BLaER1 (cell line): ENCODE measurements around the gene TTLL9.
"Not testable (repeated sequence)": the region's sequence is repeated elsewhere in the genome, so short reads cannot be mapped to it uniquely, and the experiment has no call there.

Source experiments
- H3K27ac ChIP-seq: shearing (Covaris generic); formaldehyde crosslinking; 2 replicates; pipeline ENCODE4 v1.8.1; 2022
- H3K27me3 ChIP-seq: shearing (Covaris generic); formaldehyde crosslinking; 2 replicates; pipeline ENCODE4 v1.8.1; 2022
- H3K36me3 ChIP-seq: shearing (Covaris generic); formaldehyde crosslinking; 2 replicates; pipeline ENCODE4 v1.8.1; 2022
- H3K4me1 ChIP-seq: shearing (Covaris generic); formaldehyde crosslinking; 2 replicates; pipeline ENCODE4 v1.8.1; 2022
- H3K4me2 ChIP-seq: shearing (Covaris generic); formaldehyde crosslinking; 2 replicates; pipeline ENCODE4 v1.8.1; 2022
- H3K4me3 ChIP-seq: shearing (Covaris generic); formaldehyde crosslinking; 2 replicates; pipeline ENCODE4 v1.8.1; 2022
- H3K9ac ChIP-seq: shearing (Covaris generic); formaldehyde crosslinking; 2 replicates; pipeline ENCODE4 v1.8.1; 2022
- H3K9me3 ChIP-seq: shearing (Covaris generic); formaldehyde crosslinking; 2 replicates; pipeline ENCODE4 v1.8.1; 2022
- H4K20me1 ChIP-seq: shearing (Covaris generic); formaldehyde crosslinking; 2 replicates; pipeline ENCODE4 v1.8.1; 2022
- Cebpa-rat ChIP-seq: shearing (Covaris generic); IDR thresholded peaks from 2 replicates; pipeline ENCODE4 v1.8.1; 2022

Gene TTLL9

GRCh38 chr20:31869942-31870725 lies at the start of gene TTLL9, which contains the start of gene DUSP15:
TTLL9 (plus strand) TSS chr20:31870634; CDS start chr20:31871127, 493 bp downstream.
DUSP15 (minus strand) TSS chr20:31870527; CDS start chr20:31870337, 190 bp downstream.
- TF ChIP-seq Cebpa-rat: no peak
- H3K4me2 ChIP-seq: peak within 1 kb of the TSS; percentile 93
- peak within 1 kb of the TSS; percentile 80 for H3K9ac ChIP-seq
- peak within 1 kb of the TSS; percentile 79 for H3K27ac ChIP-seq
- no peaks in the 10 kb centered on the region for H4K20me1 ChIP-seq
- no peaks in the 10 kb centered on the region for H3K9me3 ChIP-seq
- peaks cover 42% of the 10 kb centered on the region for H3K27me3 ChIP-seq
- peaks cover 39% of the 10 kb centered on the region for H3K4me1 ChIP-seq
- H3K36me3 ChIP-seq: no peaks in the 10 kb centered on the region
- peak within 1 kb of the TSS; percentile 79 for H3K4me3 ChIP-seq

GRCh38 chr20:31821427-31821826 lies 49.0 kb upstream of the TTLL9 start:
- no peak for TF ChIP-seq Cebpa-rat
- no peak overlapping the region for H3K27ac ChIP-seq
- no peak overlapping the region for H3K4me2 ChIP-seq
- H3K9ac ChIP-seq: no peak overlapping the region
- H3K36me3 ChIP-seq: no peaks in the 10 kb centered on the region
- no peaks in the 10 kb centered on the region for H3K9me3 ChIP-seq
- H3K4me3 ChIP-seq: no peak overlapping the region
- H4K20me1 ChIP-seq: no peaks in the 10 kb centered on the region
- no peaks in the 10 kb centered on the region for H3K27me3 ChIP-seq
- H3K4me1 ChIP-seq: peaks cover 29% of the 10 kb centered on the region

- no peaks in the 10 kb centered on the region for H3K9me3 ChIP-seq
- peak overlapping the region; percentile 40; the same call in 1 of the 2 replicates for H3K4me3 ChIP-seq
- H4K20me1 ChIP-seq: no peaks in the 10 kb centered on the region
- H3K36me3 ChIP-seq: no peaks in the 10 kb centered on the region
- no peak overlapping the region for H3K27ac ChIP-seq
- H3K27me3 ChIP-seq: no peaks in the 10 kb centered on the region
- H3K4me2 ChIP-seq: peak overlapping the region; percentile 77
- no peak overlapping the region; the same call in 1 of the 2 replicates for H3K9ac ChIP-seq
- peaks cover 29% of the 10 kb centered on the region for H3K4me1 ChIP-seq
- TF ChIP-seq Cebpa-rat: no peak
Observed at GRCh38 chr20:31822421-31823330, 47.8 kb upstream of the TTLL9 start.

DNA sequence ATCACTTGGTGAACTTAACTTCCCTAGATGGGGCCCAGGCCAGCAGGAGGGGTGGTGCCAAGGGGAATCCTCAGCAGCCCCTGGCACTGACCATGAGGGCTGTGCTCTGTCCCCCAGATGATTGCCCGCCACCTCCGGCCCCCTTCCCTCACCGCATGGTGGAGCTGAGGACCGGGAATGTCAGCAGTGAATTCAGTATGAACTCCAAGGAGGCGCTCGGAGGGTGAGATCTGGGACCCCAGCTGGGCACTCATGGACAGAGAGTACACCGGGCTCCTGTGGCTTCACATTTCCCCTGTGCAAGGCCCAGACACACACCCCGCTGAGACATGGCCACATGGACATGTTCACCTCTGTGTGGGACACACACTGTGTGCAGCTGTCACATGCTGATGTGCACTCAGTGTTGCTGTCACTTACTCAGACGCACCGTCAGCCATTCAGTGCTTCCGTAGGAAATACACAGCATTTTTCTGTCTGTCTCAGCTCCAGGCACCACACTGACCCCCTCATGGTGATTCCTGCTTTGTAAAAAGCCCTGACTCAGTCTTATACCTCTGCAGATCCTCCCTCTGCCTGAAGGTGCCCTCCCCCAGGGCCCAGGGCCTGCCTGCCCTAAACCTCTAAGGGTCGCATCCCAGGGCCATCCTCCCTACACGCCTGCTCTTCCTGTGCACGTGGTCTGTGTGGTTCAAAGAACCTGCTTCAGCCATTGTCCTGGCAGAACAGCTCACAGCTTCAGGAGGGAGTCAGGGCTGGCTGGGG lies 46.9 kb upstream of the TTLL9 start:
- no peak for TF ChIP-seq Cebpa-rat
- H3K9me3 ChIP-seq: no peaks in the 10 kb centered on the region
- no peaks in the 10 kb centered on the region for H3K27me3 ChIP-seq
- no peak overlapping the region for H3K4me3 ChIP-seq
- H4K20me1 ChIP-seq: no peaks in the 10 kb centered on the region
- peak overlapping the region; percentile 58; the same call in 1 of the 2 replicates for H3K9ac ChIP-seq
- H3K27ac ChIP-seq: peak overlapping the region; percentile 44; the same call in 1 of the 2 replicates
- H3K36me3 ChIP-seq: no peaks in the 10 kb centered on the region
- peak overlapping the region; percentile 77 for H3K4me2 ChIP-seq
- peaks cover 29% of the 10 kb centered on the region for H3K4me1 ChIP-seq

- H3K4me3 ChIP-seq: no peak overlapping the region
- H3K27me3 ChIP-seq: no peaks in the 10 kb centered on the region
- no peaks in the 10 kb centered on the region for H3K36me3 ChIP-seq
- H3K9ac ChIP-seq: peak overlapping the region; percentile 58; the same call in 1 of the 2 replicates
- H4K20me1 ChIP-seq: no peaks in the 10 kb centered on the region
- peak overlapping the region; percentile 44; the same call in 1 of the 2 replicates for H3K27ac ChIP-seq
- TF ChIP-seq Cebpa-rat: no peak
- peaks cover 30% of the 10 kb centered on the region for H3K4me1 ChIP-seq
- H3K4me2 ChIP-seq: peak overlapping the region; percentile 77
- no peaks in the 10 kb centered on the region for H3K9me3 ChIP-seq
Observed at GRCh38 chr20:31824125-31824485, 46.3 kb upstream of the TTLL9 start.

- Histone ChIP-seq H3K36me3 (no peaks in the 10 kb centered on the region), H3K4me2 (peak overlapping the region; percentile 77), H3K9me3 (no peaks in the 10 kb centered on the region), H3K27ac (peak overlapping the region; percentile 44; the same call in 1 of the 2 replicates), H3K9ac (peak overlapping the region; percentile 19; the same call in 1 of the 2 replicates), H4K20me1 (no peaks in the 10 kb centered on the region), H3K27me3 (no peaks in the 10 kb centered on the region), H3K4me1 (peaks cover 36% of the 10 kb centered on the region), H3K4me3 (no peak overlapping the region)
- TF ChIP-seq Cebpa-rat: no peak
Observed at GRCh38 chr20:31824554-31825313, 45.7 kb upstream of the TTLL9 start.

DNA sequence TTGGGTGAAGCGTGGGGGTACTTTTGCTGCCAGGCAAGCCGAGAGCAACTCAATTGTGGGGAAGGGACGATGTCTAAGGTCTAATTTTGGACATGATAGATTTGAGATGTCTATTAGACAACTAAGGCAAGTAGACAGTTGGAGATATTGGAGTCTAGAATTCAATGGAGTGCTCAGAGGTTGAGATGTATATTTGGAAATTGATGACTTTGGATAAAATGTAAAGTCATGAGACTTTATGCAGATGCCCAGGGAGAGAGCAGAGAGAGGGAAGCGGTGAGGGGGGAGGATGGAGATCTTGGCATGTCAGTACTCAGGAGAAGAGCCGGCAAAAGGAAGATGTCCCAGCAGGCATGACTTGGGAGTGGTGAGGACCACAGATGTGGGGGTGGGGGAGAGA lies 44.4 kb upstream of the TTLL9 start:
- H4K20me1 ChIP-seq: no peaks in the 10 kb centered on the region
- TF ChIP-seq Cebpa-rat: no peak
- H3K27ac ChIP-seq: no peak overlapping the region
- H3K4me1 ChIP-seq: peaks cover 46% of the 10 kb centered on the region
- H3K9me3 ChIP-seq: no peaks in the 10 kb centered on the region
- H3K4me3 ChIP-seq: no peak overlapping the region
- H3K36me3 ChIP-seq: no peaks in the 10 kb centered on the region
- H3K9ac ChIP-seq: no peak overlapping the region
- H3K27me3 ChIP-seq: no peaks in the 10 kb centered on the region
- no peak overlapping the region for H3K4me2 ChIP-seq

GRCh38 chr20:31827059-31827458 lies 43.4 kb upstream of the TTLL9 start:
- no peaks in the 10 kb centered on the region for H3K36me3 ChIP-seq

DNA sequence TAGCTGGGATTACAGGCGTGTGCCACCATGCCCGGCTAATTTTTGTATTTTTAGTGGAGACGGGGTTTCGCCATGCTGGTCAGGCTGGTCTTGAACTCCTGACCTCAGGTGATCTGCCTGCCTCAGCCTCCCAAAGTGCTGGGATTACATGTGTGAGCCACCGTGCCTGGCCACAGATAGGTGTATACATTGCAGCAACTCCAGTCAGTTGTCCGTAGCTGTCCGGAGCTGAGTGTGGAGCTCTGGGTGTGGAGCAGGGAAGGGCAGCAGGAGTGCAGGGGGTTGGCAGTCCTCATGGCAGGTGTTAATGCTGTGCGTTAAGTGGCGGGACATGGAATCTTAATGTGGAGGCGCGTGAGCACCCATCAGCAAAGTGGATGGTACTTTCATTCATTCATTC lies 42.4 kb upstream of the TTLL9 start:
- not testable (repeated sequence) for H3K36me3 ChIP-seq, H3K27me3 ChIP-seq, H3K9me3 ChIP-seq, H4K20me1 ChIP-seq, H3K4me3 ChIP-seq, H3K9ac ChIP-seq, H3K4me2 ChIP-seq, H3K27ac ChIP-seq
- peaks cover 37% of the 10 kb centered on the region for H3K4me1 ChIP-seq

More at GRCh38 chr20:31827059-31827458, 43.4 kb upstream of the TTLL9 start:
- no peak for TF ChIP-seq Cebpa-rat
- peaks cover 46% of the 10 kb centered on the region for H3K4me1 ChIP-seq
- no peaks in the 10 kb centered on the region for H4K20me1 ChIP-seq
- no peak overlapping the region for H3K4me3 ChIP-seq
- no peaks in the 10 kb centered on the region for H3K27me3 ChIP-seq
- no peaks in the 10 kb centered on the region for H3K9me3 ChIP-seq
- no peak overlapping the region for H3K9ac ChIP-seq
- no peak overlapping the region for H3K27ac ChIP-seq
- H3K4me2 ChIP-seq: no peak overlapping the region
